ENCODE measurements around the gene CILP. TPM values are rescaled to one million over a fixed set of nuclear protein-coding genes. Genes with fewer than 3 reads are reported as not detected.

Gene CILP
- total and polyA plus RNA-seq, 2 of the 13 experiments (the other 11 are each of a cell fraction or from before 2014, with no cell fraction given), result 0.03 TPM; not detected in 1

DNA sequence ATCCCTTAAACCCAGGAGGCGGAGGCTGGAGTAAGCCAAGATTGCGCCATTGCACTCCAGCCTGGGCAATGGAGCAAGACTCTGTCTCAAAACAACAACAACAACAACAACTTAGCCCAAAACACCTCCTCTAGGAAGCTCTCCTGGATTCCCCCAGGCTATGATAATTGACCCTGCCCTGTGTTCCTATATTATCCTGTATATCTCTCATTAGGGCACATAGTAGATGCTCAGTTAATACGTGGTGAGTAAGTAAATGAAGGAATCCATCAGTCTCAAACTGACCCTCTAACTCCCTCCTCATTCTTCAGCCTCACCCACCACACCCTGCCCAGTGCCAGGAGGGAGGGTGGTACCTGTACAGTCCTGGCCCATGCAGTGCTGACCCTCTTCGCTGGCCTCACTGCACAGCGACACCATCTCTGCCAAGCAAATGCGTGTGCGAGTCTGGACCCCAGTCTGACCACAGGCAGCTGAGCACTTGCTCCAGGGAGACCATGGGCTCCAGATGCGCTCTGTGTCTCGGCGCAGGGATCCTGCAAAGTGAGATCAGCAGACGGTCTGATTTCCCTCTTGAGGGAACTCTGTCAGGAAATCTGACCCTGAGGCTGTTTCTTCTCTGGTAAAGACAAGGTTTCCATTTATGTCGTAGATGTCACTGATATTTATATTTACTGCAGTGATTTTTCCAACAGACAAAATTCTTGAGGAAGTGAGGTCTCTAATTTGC, 6.2 kb downstream of the CILP start:
- Histone ChIP-seq H3K4me3 (replicated peaks in 1 of 3; ENCODE audit: insufficient read depth in 1 of 3, low read depth in 2 of 3, low read length in 3 of 3) (no peak overlapping the region), H4K20me1 (ENCODE audit: insufficient read depth, low read length) (no peaks in the 10 kb centered on the region), H3K79me2 (ENCODE audit: insufficient read depth, low read length) (no peaks in the 10 kb centered on the region), H3K9ac (ENCODE audit: insufficient read depth, low read depth, low read length) (no peak overlapping the region), H3K36me3 (replicated peaks in 1 of 2; ENCODE audit: control insufficient read depth in 1 of 2, insufficient read depth in 2 of 2, low read length in 2 of 2) (no peaks in the 10 kb centered on the region), H3K27ac (ENCODE audit: extremely low read length, insufficient read depth, low read length) (no peak overlapping the region), H3K27me3 (ENCODE audit: control insufficient read depth in 1 of 2, insufficient read depth in 2 of 2, low read length in 2 of 2) (peaks cover 2 to 40% of the 10 kb centered on the region in 2 experiments; a peak in 3 of 5 replicates), H3K4me1 (ENCODE audit: insufficient read depth, low read length) (no peaks in the 10 kb centered on the region), H3K9me3 (ENCODE audit: low read length) (no peaks in the 10 kb centered on the region), H3K4me2 (ENCODE audit: low read depth, low read length) (no peak overlapping the region), H2AFZ (ENCODE audit: low read length) (no peak overlapping the region)
- FAIRE-seq (no peak), ATAC-seq (no peak), DNase-seq (ENCODE audit: low spot score) (no peak)
- in situ Hi-C loops (cut with HindIII; ENCODE audit: extremely low pct_ligation_motif_present, low pct_unique_long_range_greater_than_20kb) (no loop called here), intact Hi-C loops (cut with micrococcal nuclease; ENCODE audit: unreplicated experiment) (no loop called here)
- TF ChIP-seq ZNF383 (CRISPR knock-in tag; IDR thresholded peaks at IDR 0.05; ENCODE audit: borderline replicate concordance), result no peak
- TF ChIP-seq ZBTB7B (CRISPR knock-in tag; IDR thresholded peaks at IDR 0.05), result no peak
- no peak for TF ChIP-seq PRPF4 (IDR thresholded peaks at IDR 0.05; ENCODE audit: low read depth, low read length, poor library complexity, severe bottlenecking)
- no peak for TF ChIP-seq NKX3-1 (CRISPR knock-in tag; IDR thresholded peaks at IDR 0.05)
- no peak for TF ChIP-seq ZNF577 (CRISPR knock-in tag; IDR thresholded peaks at IDR 0.05; ENCODE audit: borderline replicate concordance, low read depth)
- no peak for TF ChIP-seq ZNF768 (CRISPR knock-in tag; IDR thresholded peaks at IDR 0.05)
- TF ChIP-seq ZNF572 (CRISPR knock-in tag; IDR thresholded peaks at IDR 0.05), result no peak
- TF ChIP-seq ZBTB3 (CRISPR knock-in tag; IDR thresholded peaks at IDR 0.05; ENCODE audit: borderline replicate concordance, low read depth), result no peak
- TF ChIP-seq ZMYM4 (CRISPR knock-in tag; IDR thresholded peaks at IDR 0.05), result no peak
- TF ChIP-seq ARNT2 (CRISPR knock-in tag; IDR thresholded peaks at IDR 0.05; ENCODE audit: low read depth), result no peak
- TF ChIP-seq TGIF2 (CRISPR knock-in tag; IDR thresholded peaks at IDR 0.05), result no peak
- TF ChIP-seq TCF7L2 (IDR thresholded peaks at IDR 0.05; ENCODE audit: low read depth, low read length), result no peak
- TF ChIP-seq TARDBP (CRISPR knock-in tag; IDR thresholded peaks at IDR 0.05), result no peak
- TF ChIP-seq ZNF598 (CRISPR knock-in tag; IDR thresholded peaks at IDR 0.05; ENCODE audit: borderline replicate concordance), result no peak
- WGBS (ENCODE audit: low lambda C conversion rate), result 75% methylated on average over 8 of the region's 12 CpGs
- BruUV-seq (replicated peaks), result no TSS peak
- CTCF ChIA-PET (ENCODE audit: low intra/inter-chr PET ratio, low total read pairs), result no interaction called here
- POLR2A ChIA-PET, result no interaction called here
